HCT116 (cell line): ENCODE measurements around the gene HPCAL1. TPM values are rescaled to one million over a fixed set of nuclear protein-coding genes. Genes with fewer than 3 reads are reported as not detected.
A peak's percentile ranks its signal among the peaks of the same experiment; 100 is the strongest.

ENCODE experiments used
- ATAC-seq: fragments of 200-7000 bp; cut with Tn5 transposase; 2 replicates; pipeline ENCODE4 v1.9.1; 2020; ENCODE audit warnings: mild to moderate bottlenecking, moderate library complexity
- BruUV-seq: library from RNA; stranded (reverse); fragments of 400-500 nt; replicated peaks from 2 replicates; lab custom pipeline; 2021; lab: Mats Ljungman, UMichigan
- CTCF ChIA-PET: fragments of 300-600 bp; sonication (Branson Sonifier 250); formaldehyde crosslinking; loops from one replicate; lab custom pipeline; 2021; ENCODE audit warnings: antibody characterized with exemption; lab: Charles Lee
- POLR2A ChIA-PET: fragments of 300-600, 350-600 bp; sonication (Branson Sonifier 250); formaldehyde crosslinking; loops from one replicate; lab custom pipeline; 2021; ENCODE audit warnings: antibody characterized with exemption; lab: Charles Lee
- RAD21 ChIA-PET, 2 experiments: fragments of 300-600 bp; sonication (Branson Sonifier 250); formaldehyde crosslinking; loops; one replicate each; lab custom pipeline; 2023; ENCODE audit warnings: low total read pairs in 2 of 2; ENCODE audit not compliant: uncharacterized antibody in 2 of 2, unreplicated experiment in 2 of 2, low non-redundant PET in 1 of 2; lab: Charles Lee
- DNase-seq: peaks from one replicate; pipeline ENCODE4 v3.0.0-alpha.2; 2010; ENCODE audit warnings: low read depth, low spot score
- H2AFZ ChIP-seq: fragments of 200-600 bp; shearing (Covaris generic), sonication (generic); 2 replicates; pipeline ENCODE4 v1.6.1; 2017; ENCODE audit warnings: low read depth, mixed run types, mixed read lengths, antibody characterized with exemption, low read length; ENCODE audit not compliant: poor library complexity, severe bottlenecking
- H3K27ac ChIP-seq: 2 replicates; pipeline ENCODE4 v1.5.1; 2012; ENCODE audit warnings: low read depth, low read length
- H3K27me3 ChIP-seq: fragments of 200-600 bp; sonication (generic); 2 replicates; pipeline ENCODE4 v1.6.1; 2016; ENCODE audit warnings: mixed run types, low read length, mixed read lengths; ENCODE audit not compliant: insufficient read depth
- H3K36me3 ChIP-seq, 2 experiments: fragments of 200-500 bp in 1 of 2; fragments of 200-600 bp in 1 of 2; sonication (Bioruptor generic) in 1 of 2; sonication (generic) in 1 of 2; 2 replicates each; pipeline versions ENCODE4 v1.5.1 to v1.6.1; 2014 to 2016; ENCODE audit warnings: low read length in 2 of 2, inconsistent platforms in 1 of 2, mixed read lengths in 1 of 2, mixed run types in 1 of 2; ENCODE audit not compliant: insufficient read depth in 2 of 2, control insufficient read depth in 1 of 2
- H3K4me1 ChIP-seq, 2 experiments: fragments of 200-600 bp in 1 of 2; sonication (generic) in 1 of 2; 2 replicates each; pipeline versions ENCODE4 v1.5.1 to v1.6.1; 2012 to 2017; ENCODE audit warnings: low read length in 2 of 2, inconsistent platforms in 1 of 2, mild to moderate bottlenecking in 1 of 2, mixed read lengths in 1 of 2, mixed run types in 1 of 2, moderate library complexity in 1 of 2; ENCODE audit not compliant: insufficient read depth in 2 of 2, control insufficient read depth in 1 of 2
- H3K4me2 ChIP-seq: fragments of 200-600 bp; sonication (generic); 2 replicates; pipeline ENCODE4 v1.6.1; 2017; ENCODE audit warnings: mixed run types, low read length, mixed read lengths
- H3K4me3 ChIP-seq, 2 experiments: fragments of 200-600 bp in 1 of 2; sonication (generic) in 1 of 2; replicated peaks in 1 of 2; 2 replicates each; pipeline ENCODE4 v1.5.1; 2011 to 2016; ENCODE audit warnings: low read length in 2 of 2, control low read depth in 1 of 2, low read depth in 1 of 2, mild to moderate bottlenecking in 1 of 2, mixed read lengths in 1 of 2, mixed run types in 1 of 2
- H3K79me2 ChIP-seq: fragments of 200-600 bp; sonication (generic); 2 replicates; pipeline ENCODE4 v1.6.1; 2017; ENCODE audit warnings: mild to moderate bottlenecking, mixed run types, low read length, moderate library complexity, mixed read lengths; ENCODE audit not compliant: insufficient read depth
- H3K9ac ChIP-seq: fragments of 200-600 bp; sonication (generic); 2 replicates; pipeline ENCODE4 v1.6.1; 2016; ENCODE audit warnings: low read length, mixed read lengths
- H3K9me2 ChIP-seq: fragments of 200-600 bp; sonication (generic), shearing (Covaris generic); 2 replicates; pipeline ENCODE4 v1.6.1; 2017; ENCODE audit warnings: mixed run types, mild to moderate bottlenecking, moderate library complexity; ENCODE audit not compliant: insufficient read depth
- H3K9me3 ChIP-seq, 2 experiments: fragments of 200-500 bp in 1 of 2; fragments of 200-600 bp in 1 of 2; sonication (Bioruptor generic) in 1 of 2; sonication (generic) in 1 of 2; 2 replicates each; pipeline ENCODE4 v1.6.1; 2014 to 2017; ENCODE audit warnings: low read length in 2 of 2, mixed read lengths in 2 of 2, inconsistent platforms in 1 of 2, low read depth in 1 of 2, mild to moderate bottlenecking in 1 of 2, mixed run types in 1 of 2, moderate library complexity in 1 of 2; ENCODE audit not compliant: control insufficient read depth in 1 of 2, insufficient read depth in 1 of 2
- H4K20me1 ChIP-seq: fragments of 200-600 bp; sonication (generic), shearing (Covaris generic); 2 replicates; pipeline ENCODE4 v1.6.1; 2017; ENCODE audit warnings: mixed run types, mild to moderate bottlenecking, moderate library complexity; ENCODE audit not compliant: insufficient read depth
- CEBPB ChIP-seq: IDR thresholded peaks from 2 replicates; pipeline ENCODE4 v1.6.1; 2012; ENCODE audit warnings: low read depth
- EZH2 ChIP-seq: fragments of 200-600 bp; sonication (generic); IDR thresholded peaks from 2 replicates; pipeline ENCODE4 v1.6.1; 2017; ENCODE audit warnings: antibody characterized with exemption, mixed run types
- FOSL1 ChIP-seq: IDR thresholded peaks from 2 replicates; pipeline ENCODE4 v1.6.1; 2012; ENCODE audit warnings: low read depth
- JUND ChIP-seq: IDR thresholded peaks from 2 replicates; pipeline ENCODE4 v1.6.1; 2012
- SIN3A ChIP-seq: IDR thresholded peaks from 2 replicates; pipeline ENCODE4 v1.6.1; 2012; ENCODE audit warnings: low read depth
- SP1 ChIP-seq: IDR thresholded peaks from 2 replicates; pipeline ENCODE4 v1.6.1; 2012; ENCODE audit warnings: low read depth
- SRF ChIP-seq: IDR thresholded peaks from 2 replicates; pipeline ENCODE4 v1.6.1; 2012; ENCODE audit warnings: low read depth
- intact Hi-C: fragments of 100-400 bp; cut with micrococcal nuclease; formaldehyde crosslinking; loops from 2 replicates; pipeline ENCODE4 v1.10.0; 2022
- total RNA-seq: library from RNA; stranded (reverse); gene quantifications from one replicate; pipeline ENCODE4 v1.2.1, GENCODE V29; 2021; ENCODE audit not compliant: unreplicated experiment
- TF ChIP-seq, protein P1 (sequence below): IDR thresholded peaks from 2 replicates; pipeline ENCODE4 v1.6.1; 2011; ENCODE audit warnings: mild to moderate bottlenecking, low read length, moderate library complexity; ENCODE audit not compliant: insufficient replicate concordance; ENCODE audit errors: extremely low read depth
- TF ChIP-seq, protein P2 (sequence below): IDR thresholded peaks from 2 replicates; pipeline ENCODE4 v1.6.1; 2012

The HPCAL1 gene
- total RNA-seq, 1 experiment from 2014 or later = 111 TPM

GRCh38 chr2:10413503-10413902 is 110.8 kb downstream of the HPCAL1 start:
- CTCF ChIA-PET = no interaction called here
- RAD21 ChIA-PET = no interaction called here
- no peak for TF ChIP-seq EZH2
- no peak for TF ChIP-seq JUND
- TF ChIP-seq SIN3A = no peak
- no peak for TF ChIP-seq SRF
- TF ChIP-seq, protein P1, sequence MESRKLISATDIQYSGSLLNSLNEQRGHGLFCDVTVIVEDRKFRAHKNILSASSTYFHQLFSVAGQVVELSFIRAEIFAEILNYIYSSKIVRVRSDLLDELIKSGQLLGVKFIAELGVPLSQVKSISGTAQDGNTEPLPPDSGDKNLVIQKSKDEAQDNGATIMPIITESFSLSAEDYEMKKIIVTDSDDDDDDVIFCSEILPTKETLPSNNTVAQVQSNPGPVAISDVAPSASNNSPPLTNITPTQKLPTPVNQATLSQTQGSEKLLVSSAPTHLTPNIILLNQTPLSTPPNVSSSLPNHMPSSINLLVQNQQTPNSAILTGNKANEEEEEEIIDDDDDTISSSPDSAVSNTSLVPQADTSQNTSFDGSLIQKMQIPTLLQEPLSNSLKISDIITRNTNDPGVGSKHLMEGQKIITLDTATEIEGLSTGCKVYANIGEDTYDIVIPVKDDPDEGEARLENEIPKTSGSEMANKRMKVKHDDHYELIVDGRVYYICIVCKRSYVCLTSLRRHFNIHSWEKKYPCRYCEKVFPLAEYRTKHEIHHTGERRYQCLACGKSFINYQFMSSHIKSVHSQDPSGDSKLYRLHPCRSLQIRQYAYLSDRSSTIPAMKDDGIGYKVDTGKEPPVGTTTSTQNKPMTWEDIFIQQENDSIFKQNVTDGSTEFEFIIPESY = no peak
- TF ChIP-seq, protein P2, sequence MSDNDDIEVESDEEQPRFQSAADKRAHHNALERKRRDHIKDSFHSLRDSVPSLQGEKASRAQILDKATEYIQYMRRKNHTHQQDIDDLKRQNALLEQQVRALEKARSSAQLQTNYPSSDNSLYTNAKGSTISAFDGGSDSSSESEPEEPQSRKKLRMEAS = no peak
- TF ChIP-seq FOSL1 = no peak
- TF ChIP-seq CEBPB = no peak
- no peak for TF ChIP-seq SP1
- H3K79me2 ChIP-seq = peaks cover 17% of the 10 kb centered on the region; the same call in 1 of the 2 replicates
- no peaks in the 10 kb centered on the region for H3K9me3 ChIP-seq
- POLR2A ChIA-PET = no interaction called here
- no peaks in the 10 kb centered on the region for H3K9me2 ChIP-seq
- no TSS peak for BruUV-seq
- intact Hi-C loops = no loop called here
- no peak for ATAC-seq
- H3K27ac ChIP-seq = peak overlapping the region; percentile 39
- H3K9ac ChIP-seq = peak overlapping the region; percentile 12; the same call in 1 of the 2 replicates
- no peaks in the 10 kb centered on the region for H4K20me1 ChIP-seq
- DNase-seq = no peak
- H2AFZ ChIP-seq = no peak overlapping the region
- H3K4me3 ChIP-seq = no peak overlapping the region
- H3K4me1 ChIP-seq = peaks cover 28 to 53% of the 10 kb centered on the region in 2 experiments
- H3K36me3 ChIP-seq = peaks cover 0 to 9% of the 10 kb centered on the region in 2 experiments; a peak in 1 of 4 replicates
- H3K27me3 ChIP-seq = no peaks in the 10 kb centered on the region
- H3K4me2 ChIP-seq = peak overlapping the region; percentile 55
